NCI-H2107 treated with DMSO at 0.1 percent for 48 hours (cell line): ENCODE results near the gene FIGNL2.
"Not testable (repeated sequence)": the region's sequence is repeated elsewhere in the genome, so short reads cannot be mapped to it uniquely, and the experiment has no call there.

Experiments
- DNase-seq: peaks from one replicate; lab custom pipeline; 2025; ENCODE audit not compliant: unreplicated experiment; lab: John Stamatoyannopoulos, UW

Gene FIGNL2, protein sequence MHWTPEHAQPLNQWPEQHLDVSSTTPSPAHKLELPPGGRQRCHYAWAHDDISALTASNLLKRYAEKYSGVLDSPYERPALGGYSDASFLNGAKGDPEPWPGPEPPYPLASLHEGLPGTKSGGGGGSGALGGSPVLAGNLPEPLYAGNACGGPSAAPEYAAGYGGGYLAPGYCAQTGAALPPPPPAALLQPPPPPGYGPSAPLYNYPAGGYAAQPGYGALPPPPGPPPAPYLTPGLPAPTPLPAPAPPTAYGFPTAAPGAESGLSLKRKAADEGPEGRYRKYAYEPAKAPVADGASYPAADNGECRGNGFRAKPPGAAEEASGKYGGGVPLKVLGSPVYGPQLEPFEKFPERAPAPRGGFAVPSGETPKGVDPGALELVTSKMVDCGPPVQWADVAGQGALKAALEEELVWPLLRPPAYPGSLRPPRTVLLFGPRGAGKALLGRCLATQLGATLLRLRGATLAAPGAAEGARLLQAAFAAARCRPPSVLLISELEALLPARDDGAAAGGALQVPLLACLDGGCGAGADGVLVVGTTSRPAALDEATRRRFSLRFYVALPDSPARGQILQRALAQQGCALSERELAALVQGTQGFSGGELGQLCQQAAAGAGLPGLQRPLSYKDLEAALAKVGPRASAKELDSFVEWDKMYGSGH

DNA sequence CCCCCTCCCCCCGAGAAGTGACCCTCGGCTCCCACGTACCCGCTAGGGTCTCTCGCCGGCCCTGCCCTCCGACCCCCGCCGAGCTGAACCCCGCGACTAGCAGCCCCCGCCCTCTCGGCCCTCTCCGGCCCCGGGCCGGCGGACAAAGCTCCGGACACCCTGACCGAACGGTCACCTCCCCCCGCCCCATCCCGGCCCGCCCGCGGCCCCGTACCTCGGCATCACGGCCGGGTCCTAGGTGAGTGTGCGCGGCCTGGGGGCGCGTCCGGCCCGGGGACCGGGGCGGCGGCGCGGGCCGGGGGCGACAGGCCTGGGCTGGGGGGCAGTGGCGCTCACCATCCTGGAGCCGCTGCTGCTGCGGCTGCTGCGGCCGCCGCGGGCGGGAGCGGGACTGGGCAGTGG, at the start of gene FIGNL2:
Gene FIGNL2 (minus strand): TSS at position 393 of the 402 bp plus-strand sequence. CDS start 26,305 bp downstream, outside the sequence.
- DNase-seq: no peak

GRCh38 chr12:51897181-51897580, 48.7 kb upstream of the FIGNL2 start:
- no peak for DNase-seq

DNA sequence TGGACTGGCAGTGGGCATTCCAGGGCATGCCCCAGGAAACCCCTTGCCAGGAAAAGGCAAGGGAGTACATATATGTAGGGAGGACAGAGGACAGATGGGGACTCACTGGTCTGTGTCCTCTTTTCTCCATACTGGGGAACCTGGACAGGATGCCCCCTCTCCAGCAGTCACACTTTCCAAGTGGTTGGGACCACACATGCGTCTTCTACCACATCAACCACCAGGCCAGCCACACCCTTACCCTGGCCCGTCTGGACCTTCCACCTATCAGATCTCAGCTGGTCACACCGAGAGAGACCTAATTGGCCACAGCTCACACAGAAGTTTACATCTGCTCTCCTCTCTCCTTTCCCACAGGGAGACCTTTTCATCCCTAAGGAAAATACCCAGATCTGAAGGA, 47.7 kb upstream of the FIGNL2 start:
- DNase-seq: no peak

- no peak for DNase-seq
Measured at GRCh38 chr12:51895378-51896135, 47.0 kb upstream of the FIGNL2 start.

GRCh38 chr12:51893786-51894185, 45.3 kb upstream of the FIGNL2 start:
- DNase-seq: no peak

GRCh38 chr12:51891843-51892242, 43.3 kb upstream of the FIGNL2 start:
- DNase-seq: no peak

DNA sequence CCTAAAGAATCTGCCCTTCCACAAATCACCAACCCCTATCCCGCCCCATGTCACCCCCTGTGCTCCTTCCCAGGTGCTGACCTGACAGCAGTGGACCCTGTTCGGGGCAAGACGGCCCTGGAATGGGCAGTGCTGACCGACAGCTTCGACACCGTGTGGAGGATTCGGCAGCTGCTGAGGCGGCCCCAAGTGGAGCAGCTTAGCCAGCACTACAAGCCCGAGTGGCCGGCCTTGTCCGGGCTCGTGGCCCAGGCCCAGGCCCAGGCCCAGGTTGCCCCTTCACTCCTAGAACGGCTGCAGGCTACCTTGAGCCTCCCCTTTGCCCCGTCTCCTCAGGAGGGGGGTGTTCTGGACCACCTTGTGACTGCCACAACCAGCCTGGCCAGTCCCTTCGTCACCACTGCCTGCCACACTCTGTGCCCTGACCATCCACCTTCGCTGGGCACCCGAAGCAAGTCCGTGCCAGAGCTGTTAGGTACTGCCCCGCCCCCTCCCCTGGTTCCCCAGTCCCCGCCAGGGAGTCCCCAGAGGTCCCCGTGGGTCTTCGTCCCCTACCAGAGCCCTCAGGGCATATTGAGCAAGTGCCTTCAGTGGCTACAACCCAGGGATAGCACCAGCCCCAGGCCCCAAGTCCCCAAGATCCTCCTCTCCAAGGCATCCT, 42.1 kb upstream of the FIGNL2 start:
- DNase-seq: no peak

- DNase-seq: no peak
Measured at GRCh38 chr12:51890133-51890464, 41.6 kb upstream of the FIGNL2 start.

GRCh38 chr12:51889216-51890132, 41.0 kb upstream of the FIGNL2 start:
- DNase-seq: no peak

DNA sequence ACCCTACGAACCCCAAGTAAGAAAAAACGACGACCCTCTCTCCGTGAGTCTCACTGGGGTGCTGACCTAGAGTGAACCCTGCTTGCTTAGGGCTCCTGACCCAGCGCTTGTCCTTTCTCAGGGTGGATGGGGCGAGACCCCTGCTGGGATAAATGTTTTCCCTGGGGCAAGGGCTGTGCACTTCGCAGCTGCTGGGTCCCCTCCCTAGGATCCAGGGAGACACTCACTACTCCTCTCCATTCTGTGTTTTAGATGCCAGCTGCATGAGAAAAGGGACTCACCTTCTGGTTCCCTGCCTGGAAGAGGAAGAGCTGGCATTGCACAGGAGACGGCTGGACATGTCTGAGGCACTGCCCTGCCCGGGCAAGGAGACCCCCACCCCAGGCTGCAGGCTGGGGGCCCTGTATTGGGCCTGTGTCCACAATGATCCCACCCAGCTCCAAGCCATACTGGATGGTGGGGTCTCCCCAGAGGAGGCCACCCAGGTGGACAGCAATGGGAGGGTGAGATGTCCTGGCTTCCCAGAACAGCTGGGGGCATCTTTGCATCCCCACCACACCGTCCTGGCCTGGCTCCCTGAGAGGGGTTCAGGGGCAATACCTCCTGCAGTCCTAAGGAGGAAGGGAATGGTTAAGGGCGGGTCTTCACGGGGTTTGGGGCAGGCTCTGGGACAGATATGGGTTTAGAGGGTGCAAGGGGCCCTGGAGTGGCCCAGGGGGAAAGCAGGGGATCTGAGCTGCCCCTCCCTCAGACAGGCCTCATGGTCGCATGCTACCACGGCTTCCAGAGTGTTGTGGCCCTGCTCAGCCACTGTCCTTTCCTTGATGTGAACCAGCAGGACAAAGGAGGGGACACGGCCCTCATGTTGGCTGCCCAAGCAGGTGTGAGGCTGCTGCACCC, 40.0 kb upstream of the FIGNL2 start:
- no peak for DNase-seq

- DNase-seq: no peak
Measured at GRCh38 chr12:51887476-51888315, 39.2 kb upstream of the FIGNL2 start, which contains the start of gene ANKRD33. TSS of gene ANKRD33 (plus strand) at chr12:51888103. CDS start at chr12:51888187, 84 bp downstream.

- DNase-seq: no peak
Measured at GRCh38 chr12:51886021-51886710, 37.6 kb upstream of the FIGNL2 start.

DNA sequence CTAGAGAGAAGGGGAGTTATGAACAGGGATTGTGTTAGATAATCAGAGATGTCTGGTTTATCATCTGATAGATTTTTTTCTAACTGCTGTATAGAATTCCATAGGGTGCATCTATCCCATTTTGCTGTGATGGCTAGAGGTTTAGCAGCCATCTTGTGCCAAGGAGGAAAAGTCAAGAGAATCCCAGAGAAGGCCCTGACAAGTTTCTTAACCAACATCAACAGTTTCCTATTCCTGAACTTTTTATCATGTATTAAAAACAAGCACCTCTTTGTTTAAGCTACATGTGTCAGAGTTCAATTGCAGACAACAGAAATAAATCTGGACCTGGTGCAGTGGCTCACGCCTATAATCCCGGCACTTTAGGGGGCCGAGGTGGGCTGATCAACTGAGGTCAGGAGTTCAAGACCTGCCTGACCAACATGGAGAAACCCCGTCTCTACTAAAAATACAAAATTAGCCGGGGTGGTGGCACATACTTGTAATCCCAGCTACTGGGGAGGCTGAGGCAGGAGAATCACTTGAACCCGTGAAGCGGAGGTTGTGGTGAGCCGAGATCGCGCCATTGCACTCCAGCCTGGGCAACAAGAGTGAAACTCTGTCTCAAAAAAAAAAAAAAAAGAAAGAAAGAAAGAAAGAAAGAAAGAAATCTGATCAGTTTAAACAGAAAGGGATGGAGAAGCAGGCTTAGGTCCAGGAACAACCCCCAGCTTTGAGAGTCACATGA, 36.9 kb upstream of the FIGNL2 start:
- not testable (repeated sequence) for DNase-seq

DNA sequence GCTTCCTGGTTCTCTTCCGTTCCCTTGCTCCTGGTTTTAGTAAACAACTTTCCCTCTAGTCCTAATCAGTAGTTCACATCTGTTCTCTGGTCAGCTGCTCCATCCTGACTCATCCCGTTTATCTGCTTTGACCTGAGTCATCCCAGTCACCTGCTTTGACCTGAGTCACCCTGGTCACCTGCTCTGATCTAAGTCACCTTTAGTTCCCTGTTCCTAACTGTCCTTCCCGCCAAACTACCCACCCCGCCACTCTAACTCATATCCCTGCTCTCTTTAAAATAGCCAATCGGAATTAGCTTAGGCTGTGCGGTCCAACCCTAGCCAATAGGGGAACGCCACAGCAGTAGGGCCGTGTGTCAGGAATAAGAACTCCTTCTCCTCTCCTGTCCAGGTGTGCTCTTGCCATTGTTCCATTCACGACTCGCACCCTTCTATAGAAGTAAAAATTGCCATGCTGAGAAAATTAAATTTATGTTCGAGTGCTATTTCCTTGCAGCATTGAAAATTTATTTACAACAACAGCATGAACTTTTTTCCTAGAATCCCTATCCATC, 36.2 kb upstream of the FIGNL2 start:
- no peak for DNase-seq

DNA sequence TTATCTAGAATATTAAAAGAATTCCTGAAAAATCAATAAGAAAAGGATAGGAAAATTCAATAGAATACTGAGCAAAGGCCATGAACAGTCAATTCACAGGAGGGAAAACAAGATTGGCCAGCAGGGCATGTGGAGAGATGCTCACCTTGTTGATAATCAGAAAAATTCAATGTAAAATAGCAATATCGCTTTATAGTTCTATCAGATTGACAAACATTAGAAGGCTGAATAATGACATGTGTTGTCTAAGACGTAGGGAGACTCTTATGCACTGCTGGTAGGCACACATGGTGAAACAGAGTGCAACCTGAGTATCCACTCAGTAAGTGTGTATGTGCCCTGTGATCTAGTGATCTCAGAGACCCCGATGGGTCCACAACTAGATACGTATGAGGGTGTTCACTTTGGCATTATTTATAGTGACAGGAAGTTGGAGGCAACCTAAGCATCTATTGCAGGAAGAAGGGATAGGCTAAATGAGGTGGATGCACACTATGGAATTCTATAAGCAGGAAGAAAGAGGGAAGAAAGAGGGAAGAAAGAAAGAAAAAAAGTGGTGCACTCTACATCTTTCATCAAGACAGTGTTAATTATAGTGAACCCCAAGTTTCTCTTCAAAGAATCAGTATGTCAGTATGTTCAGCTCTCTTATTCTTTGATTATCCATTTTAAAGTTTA, 35.6 kb upstream of the FIGNL2 start:
- no peak for DNase-seq

DNA sequence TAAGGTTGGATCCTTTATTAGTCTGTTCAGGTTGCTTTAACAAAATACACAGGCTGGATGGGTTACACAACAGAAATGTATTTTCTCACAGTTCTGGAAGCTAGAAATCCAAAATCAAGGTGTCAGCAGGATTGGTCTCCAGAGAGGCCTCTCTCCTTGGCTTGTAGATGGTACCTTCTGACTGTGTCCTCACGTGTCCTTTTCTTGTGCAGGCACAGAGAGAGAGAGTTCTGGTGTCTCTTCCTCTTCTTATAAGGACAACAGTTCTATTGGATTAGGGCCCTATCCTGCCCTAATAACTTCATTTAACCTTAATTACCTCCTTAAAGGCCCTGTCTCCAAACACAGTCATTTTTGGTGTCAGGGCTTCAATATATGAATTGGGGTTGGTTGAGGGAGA, 34.8 kb upstream of the FIGNL2 start:
- DNase-seq: no peak
